HG02623 (cell line): ENCODE results near the gene ZNF598.
"Not testable (repeated sequence)": the region's sequence is repeated elsewhere in the genome, so short reads cannot be mapped to it uniquely, and the experiment has no call there.

Experiments used
- ATAC-seq: cut with Tn5 transposase; IDR thresholded peaks from one replicate; pipeline ENCODE4 v1.9.1; 2021; ENCODE audit warnings: moderate library complexity; ENCODE audit not compliant: unreplicated experiment

Gene ZNF598

DNA sequence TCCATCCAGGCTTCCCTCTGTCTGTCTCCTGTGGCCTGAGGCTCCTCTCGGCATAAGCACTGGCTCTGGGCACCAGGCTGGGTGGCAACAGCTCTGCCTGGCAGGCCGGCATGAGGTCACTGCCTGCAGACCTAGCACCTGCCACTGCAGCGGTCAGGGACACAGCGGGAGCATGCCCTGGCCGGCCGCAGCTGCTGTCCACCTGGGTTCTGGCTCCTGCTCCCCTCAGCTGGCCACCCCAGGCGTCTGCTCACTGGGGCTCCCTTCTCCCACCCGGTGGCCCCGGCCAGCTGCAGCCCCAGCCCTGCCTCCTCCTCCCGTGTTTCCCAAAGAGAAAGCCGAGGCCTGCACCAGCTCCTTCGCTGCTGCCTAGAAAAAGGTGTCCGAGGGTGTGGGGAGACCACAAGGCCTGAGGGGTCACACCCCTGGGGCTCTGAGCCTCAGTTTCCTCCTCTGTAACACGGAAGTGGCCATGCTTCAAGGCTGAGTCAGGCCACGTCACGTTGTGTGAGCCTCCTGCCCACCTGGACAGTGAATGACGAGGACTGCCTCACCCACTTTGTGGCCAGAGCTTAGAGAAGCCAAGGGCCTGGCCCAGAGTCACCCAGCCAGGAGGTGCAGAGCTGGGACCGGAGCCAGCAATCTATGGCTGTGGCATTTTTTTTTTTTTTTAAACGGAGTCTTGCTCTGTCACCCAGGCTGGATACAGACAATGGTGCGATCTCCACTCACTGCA is 31.3 kb upstream of the ZNF598 start:
- ATAC-seq, result no peak

DNA sequence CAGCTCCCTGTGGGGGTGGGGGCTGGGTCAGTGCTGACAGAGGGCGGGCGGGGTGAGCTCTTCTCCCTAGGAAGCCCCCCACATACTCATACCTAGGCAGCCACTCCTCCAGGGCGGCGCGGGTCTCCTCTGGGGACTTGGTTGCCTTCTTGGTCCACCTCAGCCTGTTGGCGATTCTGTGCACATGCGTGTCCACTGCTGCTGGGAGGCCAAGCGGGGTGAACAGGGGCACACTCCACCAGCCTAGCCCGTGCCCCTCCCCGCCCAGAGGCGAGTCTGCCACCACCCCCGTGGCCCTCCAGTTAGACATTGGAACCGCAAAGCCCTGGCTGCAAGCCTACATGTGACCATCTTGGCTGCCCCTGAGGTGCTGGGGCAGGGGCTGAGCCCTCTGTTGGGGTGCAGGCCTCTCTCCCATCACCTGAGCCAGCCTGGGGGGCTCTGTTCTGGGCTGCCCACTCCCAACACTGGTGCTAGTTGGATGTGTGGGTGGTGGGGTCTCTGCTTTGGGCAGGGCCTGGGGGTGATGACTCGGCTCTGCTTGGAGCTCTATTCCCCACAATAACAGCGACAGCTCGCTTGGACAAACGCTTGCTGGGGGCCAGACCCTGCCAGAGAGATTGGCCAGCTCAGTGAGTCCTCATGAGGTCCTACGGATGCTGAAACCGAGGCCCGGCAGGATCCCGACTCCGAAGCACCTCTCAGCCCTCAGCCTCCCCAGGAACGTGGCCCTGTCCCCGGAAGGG is 30.6 kb upstream of the ZNF598 start:
- ATAC-seq, result no peak

DNA sequence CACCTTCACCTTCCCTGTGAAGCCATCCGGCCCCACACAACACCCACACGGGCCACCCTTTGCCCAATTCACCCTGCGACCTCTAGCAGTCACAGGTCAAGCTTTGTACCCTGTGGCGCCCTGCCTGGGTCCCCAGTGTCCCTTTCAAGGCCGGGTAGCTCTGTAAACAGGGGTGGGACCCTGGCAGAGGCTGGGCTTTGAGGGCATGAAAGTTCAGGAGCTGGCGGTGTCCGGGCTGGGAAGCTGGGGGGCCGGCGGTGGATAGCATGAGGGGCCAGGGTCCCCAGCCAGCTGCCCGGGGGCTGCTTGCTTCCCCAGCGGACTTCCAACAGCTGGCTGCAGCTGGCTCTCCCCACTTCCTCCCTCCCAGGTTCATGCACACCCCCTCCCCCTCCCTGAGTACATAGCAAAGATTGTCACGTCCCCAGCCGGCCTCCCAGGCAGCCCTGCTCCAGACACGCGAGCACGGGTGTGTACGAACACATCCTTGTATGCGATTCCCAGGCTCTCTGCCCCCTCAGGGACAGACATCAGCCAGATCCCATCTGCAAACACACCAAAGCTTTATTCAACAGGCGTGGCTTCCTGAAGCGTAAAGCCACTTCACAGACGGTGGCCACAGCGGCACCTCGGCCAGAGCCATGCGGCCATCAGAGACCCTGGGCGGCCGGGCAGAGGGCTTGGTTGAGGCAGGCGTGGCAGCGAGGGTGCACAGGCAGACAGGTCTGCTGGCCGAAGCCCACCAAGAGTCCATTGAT is 29.8 kb upstream of the ZNF598 start:
- no peak for ATAC-seq

DNA sequence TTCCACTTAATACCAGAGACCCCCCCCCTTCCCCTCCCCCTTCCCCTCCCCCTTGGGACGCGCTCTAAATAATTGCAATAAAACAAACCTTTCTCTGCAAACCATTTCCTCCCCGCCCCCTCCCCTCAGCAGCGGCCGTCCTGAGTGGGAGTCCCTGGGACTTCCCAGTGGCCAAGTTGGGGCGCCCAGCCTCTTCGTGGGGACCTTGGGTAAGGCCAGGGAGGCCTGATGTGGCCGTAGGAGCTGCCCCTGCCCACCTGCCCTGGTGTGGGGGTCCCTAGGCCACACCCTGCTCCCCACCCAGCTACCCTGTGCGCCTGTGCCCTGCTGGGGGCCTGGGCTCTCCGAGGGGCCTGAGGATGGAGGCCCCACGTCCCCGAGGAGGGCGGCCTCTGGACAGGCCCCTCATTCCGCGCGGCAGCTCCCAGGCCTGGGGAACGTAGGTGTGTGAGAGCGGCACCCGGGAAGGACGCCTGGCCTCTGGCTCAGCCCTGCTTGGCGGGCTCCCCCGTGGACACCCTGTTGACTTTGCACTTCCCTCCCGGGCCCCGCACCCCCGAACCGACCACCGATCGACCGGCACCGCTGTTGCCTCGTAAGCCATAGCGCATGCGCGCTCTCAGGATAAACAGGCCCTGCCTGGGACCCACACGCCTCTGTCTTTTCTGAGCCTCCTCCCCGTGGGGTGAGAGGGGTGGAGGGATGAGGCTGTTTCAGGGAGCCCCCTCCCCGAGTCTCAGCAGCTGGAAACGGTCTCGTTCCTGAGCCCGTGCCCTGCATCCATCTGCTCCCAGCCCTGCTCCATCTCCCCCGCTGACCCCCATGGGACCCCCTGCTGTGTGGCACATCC is 29.0 kb upstream of the ZNF598 start:
- ATAC-seq, result no peak

DNA sequence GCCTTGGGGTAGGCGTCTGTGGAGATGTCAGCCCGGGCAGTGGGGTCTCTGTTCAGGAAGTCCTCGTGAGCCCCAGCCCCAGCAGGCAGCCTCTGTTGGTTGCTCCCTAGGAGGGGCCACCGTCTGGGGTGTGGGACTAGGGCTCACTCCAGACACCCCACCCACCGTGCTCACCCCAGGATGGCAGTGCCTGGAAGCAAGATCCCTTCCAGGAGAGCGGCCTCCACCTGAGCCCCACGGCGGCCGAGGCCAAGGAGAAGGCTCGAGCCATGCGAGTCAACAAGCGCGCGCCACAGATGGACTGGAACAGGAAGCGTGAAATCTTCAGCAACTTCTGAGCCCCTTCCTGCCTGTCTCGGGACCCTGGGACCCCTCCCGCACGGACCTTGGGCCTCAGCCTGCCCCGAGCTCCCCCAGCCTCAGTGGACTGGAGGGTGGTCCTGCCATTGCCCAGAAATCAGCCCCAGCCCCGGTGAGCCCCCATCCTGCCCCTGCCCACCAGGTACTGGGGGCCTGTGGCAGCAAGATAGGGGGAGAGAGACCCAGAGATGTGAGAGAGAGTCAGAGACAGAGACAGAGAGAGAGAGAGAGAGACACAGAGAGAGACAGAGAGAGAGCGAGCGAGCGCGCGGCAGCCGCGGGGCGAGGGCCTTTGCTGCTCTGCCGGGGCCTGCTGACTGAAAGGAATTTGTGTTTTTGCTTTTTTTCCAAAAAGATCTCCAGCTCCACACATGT is 28.2 kb upstream of the ZNF598 start:
- ATAC-seq, result no peak

DNA sequence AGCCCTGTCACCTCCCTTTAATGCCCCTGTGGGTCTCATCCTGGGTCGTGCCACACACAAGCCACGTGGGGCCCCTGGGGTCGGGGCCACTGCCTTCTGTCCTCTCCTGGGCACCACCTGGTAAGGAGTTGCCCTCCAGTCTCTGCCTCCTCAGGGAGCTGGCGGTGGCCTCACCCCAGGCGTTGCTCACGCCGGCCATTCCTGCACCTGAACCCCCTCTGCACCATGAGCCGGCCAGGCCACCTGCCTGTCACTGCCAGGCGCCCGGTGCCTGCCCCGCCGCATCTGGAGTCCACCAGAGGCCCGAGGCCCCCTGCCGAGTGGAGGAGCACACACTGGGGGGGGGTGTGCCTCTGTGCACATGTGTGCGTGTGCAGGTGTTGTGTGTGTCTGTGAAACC is 27.5 kb upstream of the ZNF598 start:
- no peak for ATAC-seq

DNA sequence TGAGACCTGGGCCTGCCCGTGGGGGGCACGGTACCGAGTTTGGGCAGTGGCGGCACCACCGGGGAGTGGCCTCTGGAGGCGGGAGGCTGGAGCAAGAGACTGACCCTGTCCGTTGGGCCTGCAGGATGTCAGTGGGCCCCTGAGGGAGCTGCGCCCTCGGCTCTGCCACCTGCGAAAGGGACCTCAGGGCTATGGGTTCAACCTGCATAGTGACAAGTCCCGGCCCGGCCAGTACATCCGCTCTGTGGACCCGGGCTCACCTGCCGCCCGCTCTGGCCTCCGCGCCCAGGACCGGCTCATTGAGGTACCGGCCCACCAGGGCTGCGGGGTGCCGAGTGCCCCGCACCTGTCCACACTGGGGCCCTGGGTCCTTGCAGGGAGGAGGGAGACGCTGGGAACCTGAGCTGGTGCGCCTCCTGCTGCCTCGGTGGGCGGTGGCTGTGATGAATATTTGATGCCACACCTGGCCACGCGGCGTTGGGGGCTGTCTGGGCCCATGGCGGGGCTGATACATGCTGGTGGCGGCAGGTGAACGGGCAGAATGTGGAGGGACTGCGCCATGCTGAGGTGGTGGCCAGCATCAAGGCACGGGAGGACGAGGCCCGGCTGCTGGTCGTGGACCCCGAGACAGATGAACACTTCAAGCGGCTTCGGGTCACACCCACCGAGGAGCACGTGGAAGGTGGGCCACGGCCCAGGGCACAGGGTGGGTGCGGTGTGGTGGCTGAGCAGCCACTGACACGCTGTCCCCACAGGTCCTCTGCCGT is 26.8 kb upstream of the ZNF598 start:
- ATAC-seq, result no peak

DNA sequence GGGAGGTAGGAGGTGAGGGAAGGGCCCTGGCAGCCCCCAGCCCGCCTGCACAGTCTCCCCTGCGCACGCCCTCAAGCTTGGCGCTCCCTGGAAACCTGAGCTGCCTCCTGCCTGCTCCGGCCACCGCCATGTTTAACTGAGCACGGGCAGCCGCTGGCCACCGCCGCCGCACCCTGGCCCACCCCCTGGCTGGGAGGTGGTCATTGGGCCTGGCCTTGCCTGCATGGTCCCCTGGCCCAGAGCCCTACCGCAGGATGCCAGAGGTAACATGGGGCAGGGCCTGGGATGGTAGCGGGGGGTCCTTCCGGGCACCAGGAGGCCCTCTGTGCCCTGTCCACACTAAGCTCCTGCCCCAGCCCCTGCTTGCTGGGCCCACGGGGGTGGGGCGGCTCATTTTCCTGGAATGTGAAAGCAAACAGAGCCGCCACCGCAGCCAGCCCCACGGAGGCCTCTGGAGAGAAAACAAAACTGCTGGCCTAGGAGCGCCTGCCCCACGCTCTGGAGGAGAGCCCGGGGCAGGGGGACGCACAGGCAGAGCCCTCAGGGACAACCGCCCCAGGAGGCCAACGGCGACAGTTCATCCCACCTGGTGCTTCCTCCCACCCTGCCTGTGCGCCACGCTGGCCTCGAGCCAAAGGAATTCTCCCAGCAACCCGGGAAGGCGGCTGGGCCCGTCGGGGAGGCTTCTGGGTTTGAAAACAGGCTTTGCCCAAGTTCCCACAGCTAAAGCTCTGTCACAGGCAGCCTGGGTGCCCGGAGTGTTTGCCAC is 26.0 kb upstream of the ZNF598 start:
- ATAC-seq, result no peak

DNA sequence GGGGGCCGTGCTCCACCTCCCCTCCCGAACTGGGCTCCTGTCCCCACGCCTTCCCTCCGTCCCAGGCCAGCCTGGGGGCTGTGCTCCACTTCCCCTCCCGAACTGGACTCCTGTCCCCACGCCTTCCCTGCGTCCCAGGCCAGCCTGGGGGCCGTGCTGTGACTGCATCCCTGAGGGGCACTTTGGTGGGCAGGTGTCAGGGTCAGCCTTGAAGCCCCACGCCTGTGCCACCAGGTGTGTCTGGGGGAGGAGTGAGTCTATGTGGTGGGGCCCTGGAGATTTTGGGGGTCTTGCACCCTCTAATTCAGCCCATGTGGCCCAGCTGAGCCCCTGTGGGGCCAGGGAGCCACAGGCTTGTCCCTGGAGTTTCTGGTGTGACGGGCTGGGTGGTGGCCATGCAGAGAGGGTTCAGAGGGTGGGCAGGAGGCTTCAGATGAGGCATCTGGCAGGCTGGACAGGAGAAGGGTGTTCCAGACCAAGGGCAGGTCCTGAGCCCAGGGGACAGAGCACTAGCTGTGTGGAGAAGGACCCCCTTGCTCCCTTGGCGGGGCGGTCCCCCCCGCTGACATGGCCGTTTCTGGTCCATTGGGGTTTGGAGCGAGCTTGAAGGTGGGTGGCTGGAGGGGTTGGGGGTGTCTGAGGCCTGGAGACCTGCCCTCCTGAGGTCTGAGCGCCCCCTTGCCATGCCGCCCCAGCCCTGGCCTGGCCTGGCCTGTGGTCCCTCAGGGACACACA is 25.2 kb upstream of the ZNF598 start:
- no peak for ATAC-seq

- not testable (repeated sequence) for ATAC-seq
Observed at GRCh38 chr16:2033909-2034695, 24.5 kb upstream of the ZNF598 start.

GRCh38 chr16:2033057-2033908 is 23.7 kb upstream of the ZNF598 start:
- ATAC-seq, result no peak

GRCh38 chr16:2032285-2033056 is 22.9 kb upstream of the ZNF598 start:
- no peak for ATAC-seq

GRCh38 chr16:2031081-2031577 is 21.5 kb upstream of the ZNF598 start:
- ATAC-seq, result no peak

GRCh38 chr16:2030036-2030435 is 20.4 kb upstream of the ZNF598 start:
- ATAC-seq, result no peak

DNA sequence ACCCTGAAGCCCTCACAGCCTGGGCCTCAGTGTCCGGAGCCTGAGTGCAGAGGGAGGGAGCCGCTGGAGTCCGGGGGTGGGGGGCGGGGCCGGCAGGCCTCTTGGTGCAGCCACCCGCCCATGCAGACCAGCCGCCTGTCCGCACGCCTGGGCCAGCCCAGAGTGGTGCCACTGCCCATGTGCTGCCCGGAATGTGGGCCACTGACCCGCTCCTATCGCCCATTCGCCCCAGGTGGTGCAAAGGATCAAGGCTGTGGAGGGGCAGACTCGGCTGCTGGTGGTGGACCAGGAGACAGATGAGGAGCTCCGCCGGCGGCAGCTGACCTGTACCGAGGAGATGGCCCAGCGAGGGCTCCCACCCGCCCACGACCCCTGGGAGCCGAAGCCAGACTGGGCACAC is 19.7 kb upstream of the ZNF598 start:
- ATAC-seq, result no peak
